IMR-90 (cell line): ENCODE results near the gene LIMCH1. TPM values are rescaled to one million over a fixed set of nuclear protein-coding genes. Genes with fewer than 3 reads are reported as not detected.

ENCODE experiments used
- ATAC-seq: fragments of 200-7000 bp; cut with Tn5 transposase; 2 replicates; pipeline ENCODE4 v1.9.1; 2020; ENCODE audit warnings: low read depth, mild to moderate bottlenecking, moderate library complexity
- BruUV-seq: library from RNA; stranded (reverse); fragments of 400-500 nt; replicated peaks from 2 replicates; lab custom pipeline; 2021; lab: Mats Ljungman, UMichigan
- CTCF ChIA-PET: fragments of 300-600 bp; formaldehyde crosslinking; extraction: SDS; loops from one replicate; lab custom pipeline; 2021; ENCODE audit warnings: antibody characterized with exemption; lab: Yijun Ruan, JAX
- POLR2A ChIA-PET: fragments of 300-600 bp; sonication (Branson Sonifier 250); formaldehyde crosslinking; loops from one replicate; lab custom pipeline; 2022; ENCODE audit warnings: antibody characterized with exemption; ENCODE audit not compliant: unreplicated experiment; lab: Charles Lee
- DNase-seq: peaks from one replicate; pipeline ENCODE4 v3.0.0; 2013
- H2AFZ ChIP-seq: replicated peaks from 2 replicates; pipeline ENCODE3; 2013; ENCODE audit warnings: low read length, mild to moderate bottlenecking; ENCODE audit not compliant: poor library complexity
- H2AK5ac ChIP-seq: 2 replicates; pipeline ENCODE4 v1.6.1; 2013; ENCODE audit warnings: low read depth, low read length, inconsistent platforms
- H2AK9ac ChIP-seq: replicated peaks from 2 replicates; pipeline ENCODE3; 2013; ENCODE audit warnings: mild to moderate bottlenecking, low read depth, low read length, moderate library complexity; ENCODE audit not compliant: poor library complexity
- H2BK120ac ChIP-seq: 2 replicates; pipeline ENCODE4 v1.6.1; 2013; ENCODE audit warnings: low read depth, low read length, inconsistent platforms
- H2BK15ac ChIP-seq: 3 replicates; pipeline ENCODE4 v1.6.1; 2013; ENCODE audit warnings: low read depth, low read length, inconsistent platforms
- H2BK20ac ChIP-seq: 2 replicates; pipeline ENCODE4 v1.6.1; 2013; ENCODE audit warnings: low read depth, mild to moderate bottlenecking, inconsistent platforms, low read length, moderate library complexity
- H2BK5ac ChIP-seq: 2 replicates; pipeline ENCODE4 v1.6.1; 2013; ENCODE audit warnings: mild to moderate bottlenecking, low read depth, low read length, inconsistent platforms; ENCODE audit not compliant: poor library complexity, severe bottlenecking
- H3K14ac ChIP-seq: replicated peaks from 2 replicates; pipeline ENCODE4 v1.6.1; 2013; ENCODE audit warnings: low read depth, low read length, inconsistent platforms
- H3K18ac ChIP-seq: 2 replicates; pipeline ENCODE4 v1.6.1; 2013; ENCODE audit warnings: low read depth, low read length, control low read depth
- H3K23ac ChIP-seq: 2 replicates; pipeline ENCODE4 v1.6.1; 2013; ENCODE audit warnings: low read depth, low read length, inconsistent platforms
- H3K27ac ChIP-seq: 2 replicates; pipeline ENCODE4 v1.5.1; 2013; ENCODE audit warnings: mild to moderate bottlenecking, control low read depth, low read length; ENCODE audit not compliant: insufficient read depth
- H3K27me3 ChIP-seq: 2 replicates; pipeline ENCODE4 v1.6.1; 2013; ENCODE audit warnings: low read length; ENCODE audit not compliant: control insufficient read depth, insufficient read depth
- H3K36me3 ChIP-seq: 2 replicates; pipeline ENCODE4 v1.6.1; 2013; ENCODE audit warnings: low read length, mixed read lengths; ENCODE audit not compliant: control insufficient read depth, insufficient read depth
- H3K4ac ChIP-seq: 2 replicates; pipeline ENCODE4 v1.6.1; 2013; ENCODE audit warnings: low read depth, low read length, inconsistent platforms
- H3K4me1 ChIP-seq: 2 replicates; pipeline ENCODE4 v1.6.1; 2013; ENCODE audit warnings: low read length, mixed read lengths; ENCODE audit not compliant: control insufficient read depth, insufficient read depth
- H3K4me2 ChIP-seq: 2 replicates; pipeline ENCODE4 v1.6.1; 2013; ENCODE audit warnings: low read depth, mild to moderate bottlenecking, control low read depth, low read length, moderate library complexity
- H3K4me3 ChIP-seq: 2 replicates; pipeline ENCODE4 v1.5.1; 2013; ENCODE audit warnings: low read depth, mild to moderate bottlenecking, control low read depth, low read length, moderate library complexity; ENCODE audit not compliant: insufficient read depth
- H3K56ac ChIP-seq: 2 replicates; pipeline ENCODE4 v1.6.1; 2013; ENCODE audit warnings: low read length, inconsistent platforms; ENCODE audit not compliant: insufficient read depth; ENCODE audit errors: extremely low read depth
- H3K79me1 ChIP-seq, 2 experiments: 2 replicates each; pipeline ENCODE4 v1.6.1; 2013; ENCODE audit warnings: low read length in 2 of 2, inconsistent platforms in 1 of 2, low read depth in 1 of 2
- H3K9ac ChIP-seq: 2 replicates; pipeline ENCODE4 v1.6.1; 2013; ENCODE audit warnings: low read depth, low read length, control low read depth
- H3K9me1 ChIP-seq: 2 replicates; pipeline ENCODE4 v1.6.1; 2013; ENCODE audit warnings: low read length, inconsistent platforms; ENCODE audit not compliant: insufficient read depth
- H3K9me3 ChIP-seq: 2 replicates; pipeline ENCODE4 v1.6.1; 2013; ENCODE audit warnings: low read length; ENCODE audit not compliant: control insufficient read depth, insufficient read depth
- H4K20me1 ChIP-seq: 2 replicates; pipeline ENCODE4 v1.6.1; 2013; ENCODE audit warnings: low read length, inconsistent platforms; ENCODE audit not compliant: insufficient read depth
- H4K5ac ChIP-seq: 2 replicates; pipeline ENCODE4 v1.6.1; 2013; ENCODE audit warnings: mild to moderate bottlenecking, low read depth, low read length, control low read depth
- H4K8ac ChIP-seq, 2 experiments: 2 replicates each; pipeline ENCODE4 v1.6.1; 2013; ENCODE audit warnings: low read depth in 2 of 2, low read length in 2 of 2, control low read depth in 1 of 2, inconsistent platforms in 1 of 2
- H4K91ac ChIP-seq: 2 replicates; pipeline ENCODE4 v1.6.1; 2013; ENCODE audit warnings: low read depth, low read length, inconsistent platforms; ENCODE audit not compliant: insufficient read depth
- MAZ ChIP-seq: IDR thresholded peaks from 2 replicates; pipeline ENCODE4 v1.6.1; 2012; ENCODE audit warnings: low read depth, mild to moderate bottlenecking, low read length, improper control_type of control experiment, moderate library complexity, borderline replicate concordance
- MXI1 ChIP-seq: IDR thresholded peaks from 2 replicates; pipeline ENCODE4 v1.6.1; 2012; ENCODE audit warnings: low read depth, mild to moderate bottlenecking, low read length, moderate library complexity, borderline replicate concordance
- NFE2L2 ChIP-seq: fragments of 150-350 bp; IDR thresholded peaks from 2 replicates; pipeline ENCODE4 v1.6.1; 2016; ENCODE audit warnings: low read depth, mild to moderate bottlenecking, low read length
- RFX5 ChIP-seq: IDR thresholded peaks from 2 replicates; pipeline ENCODE4 v1.8.0; 2012; ENCODE audit warnings: low read depth, mild to moderate bottlenecking, low read length, moderate library complexity
- SMC3 ChIP-seq: fragments of 150-350 bp; IDR thresholded peaks from 2 replicates; pipeline ENCODE4 v1.6.1; 2016; ENCODE audit warnings: low read depth, mild to moderate bottlenecking, antibody characterized with exemption, low read length, moderate library complexity
- USF2 ChIP-seq: fragments of 150-350 bp; IDR thresholded peaks from 2 replicates; pipeline ENCODE4 v1.6.1; 2017; ENCODE audit warnings: mild to moderate bottlenecking, antibody characterized with exemption, low read length, low read depth
- WGBS, 2 experiments: methylation state at CpG; one replicate each; pipeline versions ENCODE4 v1.1.5 to v1.1.7; 2013; ENCODE audit warnings: missing lambda C conversion rate in 2 of 2; ENCODE audit not compliant: insufficient read length in 1 of 2; ENCODE audit errors: extremely low coverage in 2 of 2; 5-methylcytosine and 5-hydroxymethylcytosine counted together
- dilution Hi-C: fragments of 300-500 bp; cut with HindIII; formaldehyde crosslinking; loops from one replicate; pipeline ENCODE4 v1.14.3; 2018; ENCODE audit warnings: low sequenced_read_pairs; ENCODE audit not compliant: unreplicated experiment
- in situ Hi-C: fragments of 300-500 bp; cut with MboI; formaldehyde crosslinking; loops from 3 replicates; pipeline ENCODE4 v1.14.3; 2019; ENCODE audit warnings: low sequenced_read_pairs, inconsistent platforms, mixed read lengths
- intact Hi-C: fragments of 100-400 bp; cut with micrococcal nuclease; formaldehyde crosslinking; loops from 2 replicates; pipeline ENCODE4 v1.10.0; 2022
- polyA plus RNA-seq, 3 experiments: library from polyadenylated mRNA; depleted of rRNA; stranded (reverse); fragments of >200 nt; gene quantifications; 2 replicates each; pipeline ENCODE4 v1.2.3, GENCODE V29; 2012; ENCODE audit warnings: low replicate concordance in 1 of 3
- total RNA-seq: library from RNA; depleted of rRNA; stranded (reverse); fragments of >200 nt; gene quantifications from 2 replicates; pipeline ENCODE4 v1.2.3, GENCODE V29; 2012

LIMCH1 gene
- total and polyA plus RNA-seq, 2 of the 4 experiments (the other 2 are of a cell fraction) = 0.89 to 2.9 TPM

DNA sequence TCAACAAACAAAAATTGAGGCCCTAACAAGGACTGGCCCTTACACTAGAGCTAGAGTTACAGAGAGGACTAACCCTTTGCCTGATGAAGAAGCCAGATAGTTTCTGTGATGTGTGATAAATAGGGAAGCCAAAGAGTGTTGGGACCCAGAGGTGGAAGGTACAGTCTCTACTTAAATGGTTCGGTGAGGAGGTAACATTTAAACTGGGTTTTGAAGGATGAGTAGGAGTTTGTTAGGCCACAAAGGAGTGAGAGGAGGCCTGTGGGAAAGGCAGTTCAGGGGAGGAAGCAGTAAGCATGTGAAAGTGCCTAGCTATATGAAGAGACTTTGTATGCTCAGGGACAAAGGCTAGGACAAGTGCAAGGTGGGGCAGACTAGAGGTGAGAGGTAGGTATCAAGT lies 23.8 kb upstream of the LIMCH1 start:
- H3K27me3 ChIP-seq = no peaks in the 10 kb centered on the region
- H2BK120ac ChIP-seq = no peak overlapping the region
- no peaks in the 10 kb centered on the region for H3K4me1 ChIP-seq
- no peak for ATAC-seq
- H3K36me3 ChIP-seq = no peaks in the 10 kb centered on the region
- no peak overlapping the region for H4K91ac ChIP-seq
- H4K5ac ChIP-seq = no peak overlapping the region
- H2AK9ac ChIP-seq = no peak overlapping the region
- H3K18ac ChIP-seq = no peak overlapping the region
- no peak overlapping the region for H4K8ac ChIP-seq
- no peak for DNase-seq
- H3K9me3 ChIP-seq = no peaks in the 10 kb centered on the region
- intact Hi-C loops (no loop called here), dilution Hi-C loops (no loop called here), in situ Hi-C loops (no loop called here)
- no peak overlapping the region for H3K14ac ChIP-seq
- H3K4ac ChIP-seq = no peak overlapping the region
- 82% methylated on average over 1 of the region's 1 CpG; no CpG with 5 or more reads in 1 of the 2 experiments for whole genome bisulfite sequencing, 2 experiments
- no peak overlapping the region for H3K9ac ChIP-seq
- CTCF ChIA-PET = no interaction called here
- H3K79me1 ChIP-seq = no peaks in the 10 kb centered on the region
- H2BK5ac ChIP-seq = no peak overlapping the region
- H4K20me1 ChIP-seq = no peaks in the 10 kb centered on the region
- H3K56ac ChIP-seq = no peak overlapping the region
- no peak overlapping the region for H3K27ac ChIP-seq
- H2AK5ac ChIP-seq = no peak overlapping the region
- H2BK20ac ChIP-seq = no peak overlapping the region
- no peak for TF ChIP-seq NFE2L2
- no peak for TF ChIP-seq SMC3
- TF ChIP-seq RFX5 = no peak
- no peak for TF ChIP-seq MAZ
- TF ChIP-seq USF2 = no peak
- TF ChIP-seq MXI1 = no peak
- no peak overlapping the region for H3K23ac ChIP-seq
- no peak overlapping the region for H3K4me2 ChIP-seq
- H2AFZ ChIP-seq = no peak overlapping the region
- POLR2A ChIA-PET = no interaction called here
- no peak overlapping the region for H2BK15ac ChIP-seq
- BruUV-seq = no TSS peak
- no peak overlapping the region for H3K4me3 ChIP-seq
- H3K9me1 ChIP-seq = no peaks in the 10 kb centered on the region
